Stomach (tissue), 4 donors: Measurements from ENCODE around the gene STOML1.
A peak's percentile ranks its signal among the peaks of the same experiment; 100 is the strongest.

Experiments used
- EP300 ChIP-seq: sonication (generic); formaldehyde crosslinking; IDR thresholded peaks from one replicate; pipeline ENCODE4 v1.6.1; 2017; ENCODE audit warnings: antibody characterized with exemption
- POLR2A ChIP-seq, 4 donors: fragments of 450-650 bp; IDR thresholded peaks; one replicate each; pipeline ENCODE4 v1.6.1; 2016; ENCODE audit warnings: antibody characterized with exemption in 4 of 4, control low read depth in 2 of 4, mild to moderate bottlenecking in 1 of 4, moderate library complexity in 1 of 4
- TF ChIP-seq, protein P1 (sequence below), 7 experiments: fragments of 450-650 bp in 4 of 7; fragments of 200-600 bp in 3 of 7; sonication (generic) in 3 of 7; IDR thresholded peaks; one replicate each; pipeline ENCODE4 v1.5.1; 2016 to 2019; ENCODE audit warnings: antibody characterized with exemption in 7 of 7, control low read depth in 2 of 7, mild to moderate bottlenecking in 1 of 7

DNA sequence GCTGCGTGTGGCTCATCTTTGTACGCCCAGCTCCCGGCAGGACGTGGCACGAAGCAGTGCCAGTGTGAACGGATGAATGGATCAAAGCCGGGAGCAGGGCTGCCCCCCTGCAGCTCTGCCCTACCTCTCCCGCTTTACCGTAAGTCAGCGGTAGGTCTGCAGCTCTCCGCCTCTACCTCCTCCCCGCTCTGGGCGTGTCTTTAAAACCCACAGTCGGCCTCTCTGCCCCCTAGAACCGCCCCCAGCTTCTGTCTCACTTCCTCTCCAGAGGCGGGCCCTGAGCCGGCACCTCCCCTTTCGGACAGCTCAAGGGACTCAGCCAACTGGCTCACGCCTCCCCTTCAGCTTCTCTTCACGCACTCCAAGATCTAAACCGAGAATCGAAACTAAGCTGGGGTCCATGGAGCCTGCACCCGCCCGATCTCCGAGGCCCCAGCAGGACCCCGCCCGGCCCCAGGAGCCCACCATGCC lies 2.4 kb upstream of the STOML1 start, which contains the start of gene PML:
- TF ChIP-seq POLR2A (IDR thresholded peaks at IDR 0.05) (peak in 2 of 4 donors; percentile 5 to 65), EP300 (no peak)
- TF ChIP-seq, protein P1, sequence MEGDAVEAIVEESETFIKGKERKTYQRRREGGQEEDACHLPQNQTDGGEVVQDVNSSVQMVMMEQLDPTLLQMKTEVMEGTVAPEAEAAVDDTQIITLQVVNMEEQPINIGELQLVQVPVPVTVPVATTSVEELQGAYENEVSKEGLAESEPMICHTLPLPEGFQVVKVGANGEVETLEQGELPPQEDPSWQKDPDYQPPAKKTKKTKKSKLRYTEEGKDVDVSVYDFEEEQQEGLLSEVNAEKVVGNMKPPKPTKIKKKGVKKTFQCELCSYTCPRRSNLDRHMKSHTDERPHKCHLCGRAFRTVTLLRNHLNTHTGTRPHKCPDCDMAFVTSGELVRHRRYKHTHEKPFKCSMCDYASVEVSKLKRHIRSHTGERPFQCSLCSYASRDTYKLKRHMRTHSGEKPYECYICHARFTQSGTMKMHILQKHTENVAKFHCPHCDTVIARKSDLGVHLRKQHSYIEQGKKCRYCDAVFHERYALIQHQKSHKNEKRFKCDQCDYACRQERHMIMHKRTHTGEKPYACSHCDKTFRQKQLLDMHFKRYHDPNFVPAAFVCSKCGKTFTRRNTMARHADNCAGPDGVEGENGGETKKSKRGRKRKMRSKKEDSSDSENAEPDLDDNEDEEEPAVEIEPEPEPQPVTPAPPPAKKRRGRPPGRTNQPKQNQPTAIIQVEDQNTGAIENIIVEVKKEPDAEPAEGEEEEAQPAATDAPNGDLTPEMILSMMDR (IDR thresholded peaks at IDR 0.05) = peak in 1 of 7 experiments; percentile 26
